Neural progenitor cell (in vitro differentiated cells): ENCODE measurements around the gene TNPO2. TPM values are rescaled to one million over a fixed set of nuclear protein-coding genes. Genes with fewer than 3 reads are reported as not detected.
A peak's percentile ranks its signal among the peaks of the same experiment; 100 is the strongest.
"Not testable (repeated sequence)": the region's sequence is repeated elsewhere in the genome, so short reads cannot be mapped to it uniquely, and the experiment has no call there.

ENCODE experiments used
- DNase-seq: peaks from one replicate; pipeline ENCODE4 v3.0.0-alpha.2; 2016; ENCODE audit warnings: low spot score
- H2AFZ ChIP-seq: fragments of 200-600 bp; sonication (generic); replicated peaks from 2 replicates; pipeline ENCODE4 v1.6.1; 2016; ENCODE audit warnings: antibody characterized with exemption
- H3F3A ChIP-seq: fragments of 200-600 bp; sonication (generic); 2 replicates; pipeline ENCODE4 v1.6.1; 2016; ENCODE audit warnings: antibody characterized with exemption, low read depth
- H3K27ac ChIP-seq: fragments of 200-600 bp; sonication (generic); 2 replicates; pipeline ENCODE4 v1.5.1; 2016; ENCODE audit warnings: mild to moderate bottlenecking
- H3K27me3 ChIP-seq: fragments of 200-600 bp; sonication (generic); 2 replicates; pipeline ENCODE4 v1.6.1; 2016; ENCODE audit warnings: mild to moderate bottlenecking, moderate library complexity
- H3K36me3 ChIP-seq: fragments of 200-600 bp; sonication (generic); 2 replicates; pipeline ENCODE4 v1.5.1; 2016
- H3K4me1 ChIP-seq: fragments of 200-600 bp; sonication (generic); 2 replicates; pipeline ENCODE4 v1.6.1; 2016; ENCODE audit warnings: mixed run types
- H3K4me2 ChIP-seq: fragments of 200-600 bp; sonication (generic); 2 replicates; pipeline ENCODE4 v1.6.1; 2016
- H3K4me3 ChIP-seq: fragments of 200-600 bp; sonication (generic); 2 replicates; pipeline ENCODE4 v1.5.1; 2016
- H3K79me2 ChIP-seq: fragments of 200-600 bp; sonication (generic); 2 replicates; pipeline ENCODE4 v1.6.1; 2016; ENCODE audit warnings: low read depth
- H3K9ac ChIP-seq: fragments of 200-600 bp; sonication (generic); 2 replicates; pipeline ENCODE4 v1.6.1; 2016
- H3K9me3 ChIP-seq: fragments of 200-600 bp; sonication (generic); 2 replicates; pipeline ENCODE4 v1.5.1; 2016; ENCODE audit warnings: low read depth
- H4K20me1 ChIP-seq: fragments of 200-600 bp; sonication (generic); 2 replicates; pipeline ENCODE4 v1.6.1; 2016; ENCODE audit warnings: low read depth
- H3K27ac Mint-ChIP-seq: 3 replicates; pipeline ENCODE4 v1.8.0; 2021; ENCODE audit warnings: mixed read lengths
- H3K27me3 Mint-ChIP-seq: 2 replicates; pipeline ENCODE4 v1.8.0; 2022; ENCODE audit warnings: low read depth, mild to moderate bottlenecking, inconsistent platforms, moderate library complexity, mixed read lengths; ENCODE audit not compliant: insufficient read depth
- H3K36me3 Mint-ChIP-seq: 3 replicates; pipeline ENCODE4 v1.8.0; 2021; ENCODE audit warnings: mixed read lengths
- H3K4me1 Mint-ChIP-seq: 3 replicates; pipeline ENCODE4 v1.8.0; 2021; ENCODE audit warnings: mixed read lengths
- H3K4me3 Mint-ChIP-seq: 3 replicates; pipeline ENCODE4 v1.8.0; 2021; ENCODE audit warnings: mild to moderate bottlenecking, moderate library complexity, mixed read lengths
- H3K9me3 Mint-ChIP-seq: 3 replicates; pipeline ENCODE4 v1.8.0; 2020; ENCODE audit warnings: mixed read lengths
- EZH2 ChIP-seq: fragments of 200-600 bp; sonication (generic); IDR thresholded peaks from 2 replicates; pipeline ENCODE4 v1.6.1; 2017; ENCODE audit warnings: antibody characterized with exemption, mild to moderate bottlenecking, moderate library complexity
- EZH2phosphoT487 ChIP-seq: fragments of 200-600 bp; sonication (generic); IDR thresholded peaks from 2 replicates; pipeline ENCODE4 v1.6.1; 2017; ENCODE audit warnings: antibody characterized with exemption
- total RNA-seq: library from RNA; depleted of rRNA; stranded (reverse); fragments of >200 nt; gene quantifications from 2 replicates; pipeline ENCODE4 v1.2.3, GENCODE V29; 2015; ENCODE audit warnings: low replicate concordance
- TF ChIP-seq, protein P1 (sequence below): fragments of 200-600 bp; sonication (generic); IDR thresholded peaks from 2 replicates; pipeline ENCODE4 v1.5.1; 2017; ENCODE audit warnings: antibody characterized with exemption, mild to moderate bottlenecking

TNPO2 gene
- total RNA-seq, 1 donor from 2014 or later = 58.1 TPM

DNA sequence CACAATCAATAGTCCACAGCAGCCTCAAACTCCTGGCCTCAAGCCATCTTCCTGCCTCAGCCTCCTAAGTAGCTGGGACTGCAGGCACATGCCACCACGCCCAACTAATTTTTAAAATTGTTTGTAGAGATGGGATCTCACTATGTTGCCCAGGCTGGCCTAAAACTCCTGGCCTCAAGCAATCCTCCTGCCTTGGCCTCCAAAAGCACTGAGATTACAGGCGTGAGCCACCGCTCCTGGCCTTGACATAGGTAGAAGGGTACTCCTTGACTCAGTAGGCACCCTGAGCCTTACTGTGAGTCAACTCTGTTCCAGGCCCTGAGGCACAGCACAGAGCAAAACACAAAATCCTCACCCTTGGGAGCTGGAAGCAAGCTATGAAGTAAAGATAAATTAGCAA, 7.8 kb downstream of the TNPO2 start:
- Histone ChIP-seq H3K4me2 (no peak overlapping the region), H3K36me3 (peaks cover 3% of the 10 kb centered on the region), H4K20me1 (peaks cover 36% of the 10 kb centered on the region), H3K79me2 (peaks cover 54% of the 10 kb centered on the region), H3K4me3 (no peak overlapping the region), H3K4me1 (peaks cover 6% of the 10 kb centered on the region), H3K27ac (no peak overlapping the region), H3K27me3 (no peaks in the 10 kb centered on the region), H3K9me3 (no peaks in the 10 kb centered on the region), H3K9ac (no peak overlapping the region), H2AFZ (no peak overlapping the region), H3F3A (peaks cover 53% of the 10 kb centered on the region)
- TF ChIP-seq, protein P1, sequence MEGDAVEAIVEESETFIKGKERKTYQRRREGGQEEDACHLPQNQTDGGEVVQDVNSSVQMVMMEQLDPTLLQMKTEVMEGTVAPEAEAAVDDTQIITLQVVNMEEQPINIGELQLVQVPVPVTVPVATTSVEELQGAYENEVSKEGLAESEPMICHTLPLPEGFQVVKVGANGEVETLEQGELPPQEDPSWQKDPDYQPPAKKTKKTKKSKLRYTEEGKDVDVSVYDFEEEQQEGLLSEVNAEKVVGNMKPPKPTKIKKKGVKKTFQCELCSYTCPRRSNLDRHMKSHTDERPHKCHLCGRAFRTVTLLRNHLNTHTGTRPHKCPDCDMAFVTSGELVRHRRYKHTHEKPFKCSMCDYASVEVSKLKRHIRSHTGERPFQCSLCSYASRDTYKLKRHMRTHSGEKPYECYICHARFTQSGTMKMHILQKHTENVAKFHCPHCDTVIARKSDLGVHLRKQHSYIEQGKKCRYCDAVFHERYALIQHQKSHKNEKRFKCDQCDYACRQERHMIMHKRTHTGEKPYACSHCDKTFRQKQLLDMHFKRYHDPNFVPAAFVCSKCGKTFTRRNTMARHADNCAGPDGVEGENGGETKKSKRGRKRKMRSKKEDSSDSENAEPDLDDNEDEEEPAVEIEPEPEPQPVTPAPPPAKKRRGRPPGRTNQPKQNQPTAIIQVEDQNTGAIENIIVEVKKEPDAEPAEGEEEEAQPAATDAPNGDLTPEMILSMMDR = no peak
- TF ChIP-seq EZH2phosphoT487 (no peak), EZH2 (no peak)
- peaks cover 33% of the 10 kb centered on the region for H3K36me3 Mint-ChIP-seq
- H3K4me1 Mint-ChIP-seq = peaks cover 5% of the 10 kb centered on the region
- H3K9me3 Mint-ChIP-seq = no peaks in the 10 kb centered on the region
- no peak overlapping the region for H3K4me3 Mint-ChIP-seq
- no peak for DNase-seq
- no peaks in the 10 kb centered on the region for H3K27me3 Mint-ChIP-seq
- H3K27ac Mint-ChIP-seq = no peak overlapping the region

DNA sequence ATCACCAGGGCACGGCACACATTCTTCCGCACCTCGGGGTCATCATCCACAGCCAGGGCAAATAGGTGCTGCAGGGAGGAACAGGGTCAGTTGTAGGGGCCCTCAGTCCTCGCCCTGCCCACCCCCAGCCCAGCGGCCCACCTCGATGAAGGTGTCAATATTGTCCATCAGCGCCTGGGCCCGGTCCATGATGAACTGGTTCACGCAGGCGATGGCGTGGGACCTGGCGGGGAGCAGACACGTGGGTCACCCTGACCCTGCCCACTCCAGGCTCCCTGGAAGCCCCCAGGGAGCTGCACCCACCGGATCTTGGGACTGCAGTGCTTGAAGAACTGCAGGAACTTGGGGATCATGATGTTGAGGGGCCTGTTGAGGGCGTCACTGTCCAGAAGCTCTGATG, 8.6 kb downstream of the TNPO2 start:
- H3K27ac ChIP-seq = no peak overlapping the region
- H3K4me3 Mint-ChIP-seq = no peak overlapping the region
- no peak overlapping the region for H3K4me3 ChIP-seq
- H2AFZ ChIP-seq = no peak overlapping the region
- H3K27ac Mint-ChIP-seq = no peak overlapping the region
- DNase-seq = no peak
- H3K27me3 Mint-ChIP-seq = no peaks in the 10 kb centered on the region
- H3K4me1 ChIP-seq = peaks cover under 1% of the 10 kb centered on the region
- H4K20me1 ChIP-seq = peaks cover 28% of the 10 kb centered on the region
- H3K36me3 Mint-ChIP-seq = peaks cover 37% of the 10 kb centered on the region
- H3K9me3 Mint-ChIP-seq = no peaks in the 10 kb centered on the region
- H3K9ac ChIP-seq = no peak overlapping the region
- no peaks in the 10 kb centered on the region for H3K4me1 Mint-ChIP-seq
- H3K36me3 ChIP-seq = peaks cover 3% of the 10 kb centered on the region
- TF ChIP-seq EZH2 = no peak
- no peak for TF ChIP-seq EZH2phosphoT487
- TF ChIP-seq, protein P1 = no peak
- H3K27me3 ChIP-seq = no peaks in the 10 kb centered on the region
- H3K9me3 ChIP-seq = no peaks in the 10 kb centered on the region
- peaks cover 53% of the 10 kb centered on the region for H3F3A ChIP-seq
- H3K79me2 ChIP-seq = peaks cover 45% of the 10 kb centered on the region
- no peak overlapping the region for H3K4me2 ChIP-seq

DNA sequence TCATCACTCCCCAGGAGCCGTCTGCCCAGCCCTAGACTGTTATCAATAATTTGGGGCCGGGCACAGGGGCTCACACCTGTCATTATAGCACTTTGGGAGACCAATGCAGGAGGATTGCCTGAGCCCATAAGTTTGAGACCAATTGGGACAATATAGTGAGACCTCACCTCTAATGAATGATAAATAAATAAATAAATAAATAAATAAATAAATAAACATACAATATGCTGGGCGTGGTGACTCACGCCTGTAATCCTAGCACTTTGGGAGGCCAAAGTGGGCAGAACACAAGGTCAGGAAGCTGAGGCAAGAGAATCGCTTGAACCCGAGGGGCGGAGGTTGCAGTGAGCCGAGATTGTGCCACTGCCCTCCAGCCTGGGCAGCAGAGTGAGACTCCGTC, 10.4 kb downstream of the TNPO2 start:
- Histone ChIP-seq H4K20me1 (peaks cover 16% of the 10 kb centered on the region), H3K79me2 (peaks cover 27% of the 10 kb centered on the region), H3F3A (peaks cover 42% of the 10 kb centered on the region)
- not testable (repeated sequence) for H3K27me3 ChIP-seq, H3K9ac ChIP-seq, H3K27me3 Mint-ChIP-seq, H3K27ac Mint-ChIP-seq, H3K36me3 ChIP-seq, H3K9me3 Mint-ChIP-seq, DNase-seq, H3K4me2 ChIP-seq, H3K4me3 ChIP-seq, H3K27ac ChIP-seq, H3K4me3 Mint-ChIP-seq, H2AFZ ChIP-seq, H3K4me1 Mint-ChIP-seq, H3K4me1 ChIP-seq, H3K9me3 ChIP-seq
- peaks cover 34% of the 10 kb centered on the region for H3K36me3 Mint-ChIP-seq

DNA sequence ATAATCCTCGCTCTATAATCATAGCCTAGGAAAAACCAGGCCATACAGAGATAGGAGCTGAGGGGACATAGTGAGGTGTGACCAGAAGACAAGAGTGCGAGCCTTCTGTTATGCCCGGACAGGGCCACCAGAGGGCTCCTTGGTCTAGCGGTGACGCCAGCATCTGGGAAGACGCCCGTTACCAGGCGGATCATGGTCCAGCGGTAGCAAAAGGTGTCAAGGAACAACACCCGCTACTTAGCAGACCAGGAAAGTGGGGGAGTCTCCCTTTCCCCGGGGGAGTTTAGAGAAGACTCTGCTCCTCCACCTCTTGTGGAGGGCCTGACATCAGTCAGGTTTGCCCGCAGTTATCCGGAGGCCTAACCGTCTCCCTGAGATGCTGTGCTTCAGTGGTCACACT, 11.7 kb downstream of the TNPO2 start:
- H3K4me1 ChIP-seq, H2AFZ ChIP-seq, H3K9me3 ChIP-seq, H3K4me3 ChIP-seq, H3K9ac ChIP-seq, H4K20me1 ChIP-seq, H3K27ac Mint-ChIP-seq, H3K4me3 Mint-ChIP-seq, H3K27ac ChIP-seq, H3K4me1 Mint-ChIP-seq, H3K27me3 Mint-ChIP-seq, H3K4me2 ChIP-seq, DNase-seq, H3K27me3 ChIP-seq, H3K36me3 ChIP-seq, H3K9me3 Mint-ChIP-seq: not testable (repeated sequence)
- Histone ChIP-seq H3K79me2 (peaks cover 15% of the 10 kb centered on the region), H3F3A (peaks cover 30% of the 10 kb centered on the region)
- TF ChIP-seq, protein P1 = peak; percentile 44
- peaks cover 36% of the 10 kb centered on the region for H3K36me3 Mint-ChIP-seq
